ENCODE measurements around the gene BCKDHB.
"Not testable (repeated sequence)": the region's sequence is repeated elsewhere in the genome, so short reads cannot be mapped to it uniquely, and the experiment has no call there.

BCKDHB gene

GRCh38 chr6:80277501-80277900, 171.0 kb downstream of the BCKDHB start:
- Histone ChIP-seq H3K9me3 (ENCODE audit: control insufficient read depth, low read length) (no peaks in the 10 kb centered on the region), H3K9ac (ENCODE audit: low read length) (no peak overlapping the region), H3K4me3 (ENCODE audit: low read length) (no peak overlapping the region), H3K4me1 (ENCODE audit: control insufficient read depth, insufficient read depth, low read length) (no peaks in the 10 kb centered on the region), H3K36me3 (ENCODE audit: control insufficient read depth, insufficient read depth, low read length) (no peaks in the 10 kb centered on the region), H3K27me3 (ENCODE audit: control insufficient read depth, insufficient read depth, low read length) (no peaks in the 10 kb centered on the region)

GRCh38 chr6:80280262-80281010, 174.0 kb downstream of the BCKDHB start:
- Histone ChIP-seq H3K4me1 (ENCODE audit: control insufficient read depth, insufficient read depth, low read length) (no peaks in the 10 kb centered on the region), H3K4me3 (ENCODE audit: low read length) (no peak overlapping the region), H3K9ac (ENCODE audit: low read length) (no peak overlapping the region), H3K36me3 (ENCODE audit: control insufficient read depth, insufficient read depth, low read length) (no peaks in the 10 kb centered on the region), H3K27me3 (ENCODE audit: control insufficient read depth, insufficient read depth, low read length) (no peaks in the 10 kb centered on the region), H3K9me3 (ENCODE audit: control insufficient read depth, low read length) (no peaks in the 10 kb centered on the region)

GRCh38 chr6:80282913-80283554, 176.6 kb downstream of the BCKDHB start:
- Histone ChIP-seq H3K9ac (ENCODE audit: low read length) (no peak overlapping the region), H3K4me3 (ENCODE audit: low read length) (no peak overlapping the region), H3K27me3 (ENCODE audit: control insufficient read depth, insufficient read depth, low read length) (no peaks in the 10 kb centered on the region), H3K36me3 (ENCODE audit: control insufficient read depth, insufficient read depth, low read length) (no peaks in the 10 kb centered on the region), H3K4me1 (ENCODE audit: control insufficient read depth, insufficient read depth, low read length) (no peaks in the 10 kb centered on the region), H3K9me3 (ENCODE audit: control insufficient read depth, low read length) (no peaks in the 10 kb centered on the region)

DNA sequence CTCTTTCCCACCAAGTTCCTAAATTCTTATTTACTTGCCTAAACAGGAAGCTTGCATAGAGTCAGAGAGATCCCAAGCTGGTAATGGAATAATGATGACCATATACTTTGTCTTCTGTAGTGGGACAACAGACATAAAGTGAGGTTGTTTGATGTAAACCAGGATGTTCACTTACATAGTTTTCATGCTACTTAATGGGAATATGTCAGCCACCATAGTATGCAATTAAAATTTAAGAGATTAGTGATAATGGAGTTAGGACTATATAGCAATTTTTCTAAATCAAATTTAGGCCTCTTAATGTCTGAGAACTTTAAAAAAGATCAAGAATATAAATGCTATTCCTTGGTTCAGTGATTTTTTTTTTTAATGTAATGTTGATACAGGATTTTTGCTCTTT, 180.6 kb downstream of the BCKDHB start:
- Histone ChIP-seq H3K9me3 (ENCODE audit: control insufficient read depth, low read length) (no peaks in the 10 kb centered on the region), H3K36me3 (ENCODE audit: control insufficient read depth, insufficient read depth, low read length) (no peaks in the 10 kb centered on the region), H3K4me1 (ENCODE audit: control insufficient read depth, insufficient read depth, low read length) (no peaks in the 10 kb centered on the region), H3K4me3 (ENCODE audit: low read length) (no peak overlapping the region), H3K27me3 (ENCODE audit: control insufficient read depth, insufficient read depth, low read length) (no peaks in the 10 kb centered on the region), H3K9ac (ENCODE audit: low read length) (no peak overlapping the region)

DNA sequence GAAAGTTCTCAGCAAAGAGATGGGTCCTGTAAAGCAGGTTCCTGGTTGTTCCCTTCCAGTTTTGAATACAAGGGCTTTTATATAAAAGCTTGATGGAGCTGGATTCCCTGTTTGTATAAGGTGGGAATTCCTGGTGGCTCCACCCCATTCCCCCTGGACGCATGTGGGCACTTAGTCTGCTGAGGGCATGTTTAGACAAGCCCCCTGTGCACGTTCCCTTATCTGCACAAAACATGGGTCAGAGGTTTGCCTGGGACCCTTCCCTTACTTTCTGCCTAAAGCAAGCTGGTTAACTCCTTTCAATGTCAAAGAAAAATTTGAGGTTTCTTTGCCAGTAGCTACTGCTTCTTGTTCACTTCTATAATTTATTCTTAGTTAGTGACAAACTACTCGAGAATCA, 181.1 kb downstream of the BCKDHB start:
- no peak overlapping the region for H3K4me3 ChIP-seq (ENCODE audit: low read length)
- H3K9me3 ChIP-seq (ENCODE audit: control insufficient read depth, low read length): no peaks in the 10 kb centered on the region
- no peaks in the 10 kb centered on the region for H3K27me3 ChIP-seq (ENCODE audit: control insufficient read depth, insufficient read depth, low read length)
- H3K9ac ChIP-seq (ENCODE audit: low read length): no peak overlapping the region
- no peaks in the 10 kb centered on the region for H3K36me3 ChIP-seq (ENCODE audit: control insufficient read depth, insufficient read depth, low read length)
- no peaks in the 10 kb centered on the region for H3K4me1 ChIP-seq (ENCODE audit: control insufficient read depth, insufficient read depth, low read length)

GRCh38 chr6:80289727-80290126, 183.3 kb downstream of the BCKDHB start:
- Histone ChIP-seq H3K27me3 (ENCODE audit: control insufficient read depth, insufficient read depth, low read length) (no peaks in the 10 kb centered on the region), H3K4me3 (ENCODE audit: low read length) (no peak overlapping the region), H3K9me3 (ENCODE audit: control insufficient read depth, low read length) (peaks cover 3% of the 10 kb centered on the region), H3K4me1 (ENCODE audit: control insufficient read depth, insufficient read depth, low read length) (no peaks in the 10 kb centered on the region), H3K9ac (ENCODE audit: low read length) (no peak overlapping the region), H3K36me3 (ENCODE audit: control insufficient read depth, insufficient read depth, low read length) (no peaks in the 10 kb centered on the region)

DNA sequence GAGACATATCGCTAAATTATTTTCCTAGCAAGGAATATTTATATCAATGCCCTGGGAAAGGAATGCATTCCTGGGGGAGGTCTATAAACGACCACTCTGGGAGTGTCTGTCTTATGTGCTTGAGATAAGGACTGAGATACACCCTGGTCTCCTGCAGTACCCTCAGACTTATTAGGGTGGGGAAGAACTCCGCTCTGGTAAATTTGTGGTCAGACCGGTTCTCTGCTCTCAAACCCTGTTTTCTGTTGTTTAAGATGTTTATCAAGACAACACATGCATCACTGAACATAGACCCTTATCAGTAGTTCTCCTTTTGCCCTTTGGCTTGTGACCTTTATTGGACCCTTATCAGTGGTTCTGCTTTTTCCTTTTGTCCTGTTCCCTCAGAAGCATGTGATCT, 188.1 kb downstream of the BCKDHB start:
- H3K27me3 ChIP-seq (ENCODE audit: control insufficient read depth, insufficient read depth, low read length); H3K9ac ChIP-seq (ENCODE audit: low read length); H3K9me3 ChIP-seq (ENCODE audit: control insufficient read depth, low read length); H3K36me3 ChIP-seq (ENCODE audit: control insufficient read depth, insufficient read depth, low read length); H3K4me1 ChIP-seq (ENCODE audit: control insufficient read depth, insufficient read depth, low read length); H3K4me3 ChIP-seq (ENCODE audit: low read length): not testable (repeated sequence)

GRCh38 chr6:80302716-80303115, 196.2 kb downstream of the BCKDHB start:
- no peak overlapping the region for H3K9ac ChIP-seq (ENCODE audit: low read length)
- no peaks in the 10 kb centered on the region for H3K36me3 ChIP-seq (ENCODE audit: control insufficient read depth, insufficient read depth, low read length)
- H3K4me1 ChIP-seq (ENCODE audit: control insufficient read depth, insufficient read depth, low read length): no peaks in the 10 kb centered on the region
- H3K9me3 ChIP-seq (ENCODE audit: control insufficient read depth, low read length): no peaks in the 10 kb centered on the region
- H3K4me3 ChIP-seq (ENCODE audit: low read length): no peak overlapping the region
- H3K27me3 ChIP-seq (ENCODE audit: control insufficient read depth, insufficient read depth, low read length): no peaks in the 10 kb centered on the region

GRCh38 chr6:80304014-80304413, 197.5 kb downstream of the BCKDHB start:
- no peak overlapping the region for H3K4me3 ChIP-seq (ENCODE audit: low read length)
- no peaks in the 10 kb centered on the region for H3K27me3 ChIP-seq (ENCODE audit: control insufficient read depth, insufficient read depth, low read length)
- H3K36me3 ChIP-seq (ENCODE audit: control insufficient read depth, insufficient read depth, low read length): no peaks in the 10 kb centered on the region
- no peak overlapping the region for H3K9ac ChIP-seq (ENCODE audit: low read length)
- H3K4me1 ChIP-seq (ENCODE audit: control insufficient read depth, insufficient read depth, low read length): no peaks in the 10 kb centered on the region
- no peaks in the 10 kb centered on the region for H3K9me3 ChIP-seq (ENCODE audit: control insufficient read depth, low read length)

DNA sequence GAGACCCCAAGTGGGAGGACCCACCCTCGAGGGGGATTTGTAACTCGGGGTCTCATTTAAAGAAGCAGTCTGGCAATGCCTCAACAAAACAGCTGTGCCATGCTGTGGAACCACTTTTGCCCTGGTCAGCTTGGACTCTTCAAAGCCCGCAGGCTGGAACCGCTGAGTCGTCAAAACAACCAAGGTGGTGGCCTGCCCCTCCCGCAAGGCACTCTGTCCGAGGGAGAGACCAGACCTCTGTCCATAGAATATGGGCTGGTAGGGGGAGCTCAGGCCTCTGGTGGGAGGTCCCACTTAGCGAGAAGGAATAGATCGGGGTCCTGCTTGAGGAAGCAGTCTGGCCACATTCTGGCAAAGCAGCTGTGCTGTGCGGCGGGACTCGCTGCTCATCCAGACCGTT, 208.1 kb downstream of the BCKDHB start:
- no peak overlapping the region for H3K4me3 ChIP-seq (ENCODE audit: low read length)
- H3K4me1 ChIP-seq (ENCODE audit: control insufficient read depth, insufficient read depth, low read length): no peaks in the 10 kb centered on the region
- H3K9ac ChIP-seq (ENCODE audit: low read length): no peak overlapping the region
- H3K9me3 ChIP-seq (ENCODE audit: control insufficient read depth, low read length): no peaks in the 10 kb centered on the region
- H3K27me3 ChIP-seq (ENCODE audit: control insufficient read depth, insufficient read depth, low read length): no peaks in the 10 kb centered on the region
- H3K36me3 ChIP-seq (ENCODE audit: control insufficient read depth, insufficient read depth, low read length): no peaks in the 10 kb centered on the region

- Histone ChIP-seq H3K36me3 (ENCODE audit: control insufficient read depth, insufficient read depth, low read length) (no peaks in the 10 kb centered on the region), H3K9me3 (ENCODE audit: control insufficient read depth, low read length) (no peaks in the 10 kb centered on the region), H3K4me1 (ENCODE audit: control insufficient read depth, insufficient read depth, low read length) (no peaks in the 10 kb centered on the region), H3K4me3 (ENCODE audit: low read length) (no peak overlapping the region), H3K9ac (ENCODE audit: low read length) (no peak overlapping the region), H3K27me3 (ENCODE audit: control insufficient read depth, insufficient read depth, low read length) (no peaks in the 10 kb centered on the region)
Measured at GRCh38 chr6:80316686-80317231, 210.3 kb downstream of the BCKDHB start.

GRCh38 chr6:80319196-80319595, 212.7 kb downstream of the BCKDHB start:
- Histone ChIP-seq H3K4me3 (ENCODE audit: low read length) (no peak overlapping the region), H3K4me1 (ENCODE audit: control insufficient read depth, insufficient read depth, low read length) (no peaks in the 10 kb centered on the region)

More at GRCh38 chr6:80319196-80319595, 212.7 kb downstream of the BCKDHB start:
- H3K27me3 ChIP-seq (ENCODE audit: control insufficient read depth, insufficient read depth, low read length): no peaks in the 10 kb centered on the region
- no peak overlapping the region for H3K9ac ChIP-seq (ENCODE audit: low read length)
- no peaks in the 10 kb centered on the region for H3K9me3 ChIP-seq (ENCODE audit: control insufficient read depth, low read length)
- no peaks in the 10 kb centered on the region for H3K36me3 ChIP-seq (ENCODE audit: control insufficient read depth, insufficient read depth, low read length)
